HG02623 (cell line): ENCODE data around the gene CCDC136.

Experiments used
- ATAC-seq: cut with Tn5 transposase; IDR thresholded peaks from one replicate; pipeline ENCODE4 v1.9.1; 2021; ENCODE audit warnings: moderate library complexity; ENCODE audit not compliant: unreplicated experiment

Gene CCDC136

DNA sequence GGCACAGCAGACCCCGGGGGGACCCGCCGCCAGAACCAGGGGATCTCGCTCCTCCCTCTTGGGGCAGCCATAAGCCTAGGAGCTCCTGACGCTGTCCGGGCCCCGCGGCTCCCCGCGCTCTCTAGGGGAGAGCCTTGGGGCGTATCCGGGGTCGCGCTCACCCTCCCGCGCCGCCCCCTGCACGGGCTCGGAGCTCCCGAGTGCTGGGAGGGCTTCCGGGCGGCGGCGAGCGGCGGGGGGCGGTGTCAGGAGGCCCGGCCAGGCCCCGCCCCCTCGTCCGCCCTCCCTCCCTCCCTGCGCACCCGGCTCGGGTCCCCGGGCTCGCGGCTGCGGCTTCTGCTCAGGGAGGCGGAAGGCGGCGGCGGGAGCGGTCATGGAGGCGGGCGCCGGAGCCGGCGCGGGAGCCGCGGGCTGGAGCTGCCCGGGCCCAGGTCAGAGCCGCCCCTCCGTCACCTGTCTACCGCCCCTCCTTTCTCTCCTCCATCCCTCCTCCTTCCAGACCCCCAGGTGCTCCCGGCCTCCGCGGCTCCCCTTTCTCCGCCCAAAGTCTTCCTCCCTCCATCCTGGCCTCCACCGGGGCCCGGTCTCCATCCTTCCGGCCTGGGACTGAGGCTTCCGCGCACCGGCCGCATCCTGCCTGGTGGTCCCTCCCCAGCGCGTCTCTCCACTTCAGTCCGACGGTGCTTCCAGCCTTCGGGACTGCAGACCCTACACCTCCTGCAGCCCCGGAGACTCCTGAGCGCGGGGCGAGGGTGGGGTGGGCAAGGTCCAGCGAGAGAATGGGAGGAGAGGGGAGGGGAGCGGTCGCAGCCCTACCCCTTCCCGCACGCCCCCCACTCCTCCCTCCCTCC is at the start of gene CCDC136:
CCDC136 (plus strand) TSS at position 848 of the 851 bp plus-strand sequence. CDS start 444 bp downstream, outside the sequence.
- peak; percentile 70 for ATAC-seq

DNA sequence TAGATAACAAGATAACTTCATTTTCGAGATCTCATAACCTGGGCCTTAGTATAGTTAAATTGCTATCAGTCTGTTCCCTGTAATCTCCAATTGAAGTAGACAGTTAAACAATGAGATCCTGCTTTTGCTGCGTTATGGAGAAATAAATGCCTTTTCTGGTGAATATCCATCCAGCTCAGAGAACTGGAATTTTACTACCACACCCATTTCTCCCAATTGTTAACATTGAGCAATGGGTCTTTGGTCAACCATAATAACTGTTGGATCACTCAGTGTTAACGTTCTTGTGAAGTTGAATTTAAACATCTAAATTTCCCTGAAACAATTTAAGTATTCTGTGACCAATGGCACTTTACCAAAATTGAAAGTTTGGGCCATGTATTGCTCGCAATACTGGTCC is 49.6 kb upstream of the CCDC136 start:
- no peak for ATAC-seq

DNA sequence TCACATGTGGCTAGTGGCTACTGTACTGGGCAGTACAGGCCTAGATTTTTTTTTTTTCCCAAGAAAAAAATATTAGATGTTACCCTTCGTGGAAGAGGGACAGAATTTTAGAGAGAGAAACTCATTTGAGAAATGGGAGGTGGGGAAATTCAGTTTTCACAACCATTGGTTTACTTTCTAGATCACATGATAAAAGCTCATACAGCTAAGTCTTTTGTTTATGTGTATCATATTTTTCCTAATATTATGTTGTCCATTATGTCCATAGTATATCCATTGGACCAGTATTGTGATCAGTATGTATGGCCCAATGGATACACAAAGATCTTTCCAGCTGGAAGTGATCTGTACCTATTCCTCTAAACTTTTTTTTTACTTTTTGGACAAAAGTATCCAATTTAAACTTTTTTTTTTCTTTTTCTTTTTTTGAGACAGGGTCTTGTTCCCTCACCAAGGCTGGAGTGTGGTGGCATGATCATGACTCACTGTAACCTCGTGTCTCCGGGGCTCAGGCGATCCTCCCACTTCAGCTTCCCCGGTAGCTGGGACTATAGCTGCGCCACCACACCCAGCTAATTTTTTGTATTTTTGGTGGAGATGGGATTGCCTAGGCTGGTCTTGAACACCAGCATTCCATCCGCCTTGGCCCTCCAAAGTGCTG is 48.5 kb upstream of the CCDC136 start:
- no peak for ATAC-seq

DNA sequence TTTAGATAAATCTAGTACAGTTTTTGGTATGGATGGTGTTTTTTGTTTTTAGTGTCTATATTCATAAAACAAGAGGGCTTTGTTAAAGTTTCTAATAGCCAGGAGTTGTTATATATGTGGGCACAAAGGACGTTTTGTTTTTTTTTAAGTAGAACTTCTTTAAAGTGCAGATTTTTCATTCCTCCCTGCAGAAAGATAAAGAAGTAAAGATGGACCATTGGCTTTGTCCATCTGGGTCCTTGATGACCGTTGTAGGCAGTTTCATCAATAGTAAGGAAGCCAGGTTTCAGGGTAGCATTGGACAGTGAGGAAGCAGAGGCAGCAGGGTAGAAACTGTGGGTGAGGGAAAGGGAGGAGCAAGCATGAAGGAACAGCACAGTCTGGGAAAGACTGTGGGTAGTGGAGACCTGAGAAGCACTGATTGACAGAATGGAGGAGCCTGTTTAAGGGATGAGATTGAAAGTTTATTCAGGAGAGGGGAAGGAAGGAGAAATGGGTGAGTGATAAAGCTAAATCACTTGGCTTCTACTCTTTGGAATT is 47.3 kb upstream of the CCDC136 start:
- ATAC-seq = no peak

DNA sequence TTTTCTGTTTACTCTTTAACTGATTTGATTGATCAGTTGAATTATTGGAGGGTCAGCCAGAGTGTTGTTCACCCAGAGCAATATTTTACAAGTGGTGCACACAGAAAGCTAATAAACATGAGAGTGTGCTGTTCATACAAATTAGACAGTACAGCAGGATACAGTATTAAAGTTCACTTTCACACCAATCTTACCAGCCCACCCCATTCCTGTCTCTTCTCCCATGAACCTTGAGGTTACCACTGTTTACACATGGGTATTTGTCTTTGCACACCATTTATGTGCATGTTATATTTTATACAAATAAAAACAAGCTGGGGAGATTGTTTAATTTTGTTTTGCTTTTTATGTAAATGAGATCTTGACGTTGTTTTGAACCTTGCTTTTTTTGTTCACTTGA is 46.1 kb upstream of the CCDC136 start:
- no peak for ATAC-seq

DNA sequence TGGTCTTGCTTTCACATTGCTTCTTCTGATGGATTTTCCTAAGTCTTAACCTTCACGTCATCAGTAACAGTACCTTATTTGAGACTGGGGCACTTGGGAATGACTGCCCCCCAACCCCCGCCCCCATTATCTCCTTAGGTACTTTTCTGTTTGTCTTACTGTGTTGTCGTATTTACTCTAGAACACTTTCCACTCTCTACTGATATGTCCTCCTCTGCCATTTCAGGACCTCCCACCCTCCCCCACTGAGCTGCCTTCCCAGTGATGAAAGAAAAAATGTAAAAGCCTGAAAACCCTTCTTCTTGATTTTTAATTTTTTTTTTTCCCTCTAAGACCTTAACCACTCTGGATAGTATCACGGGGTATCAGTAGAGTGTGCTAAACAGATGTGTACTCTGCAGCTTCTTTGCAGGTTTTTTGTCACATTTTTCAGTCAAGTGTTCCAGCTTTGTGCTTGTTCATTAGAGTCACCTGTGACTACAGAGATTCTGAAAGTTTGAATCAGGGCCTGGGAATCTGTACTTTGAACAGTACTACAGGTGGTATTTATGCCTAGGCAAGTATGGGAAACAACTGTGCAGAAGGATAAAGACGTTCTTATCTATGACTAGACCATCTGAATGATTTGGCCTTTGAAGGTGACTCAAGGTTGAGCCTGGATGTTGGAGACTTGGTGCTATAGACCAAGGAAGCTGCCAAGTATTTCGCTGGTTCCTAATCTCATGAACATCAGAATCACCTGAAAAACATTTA is 44.3 kb upstream of the CCDC136 start:
- no peak for ATAC-seq

DNA sequence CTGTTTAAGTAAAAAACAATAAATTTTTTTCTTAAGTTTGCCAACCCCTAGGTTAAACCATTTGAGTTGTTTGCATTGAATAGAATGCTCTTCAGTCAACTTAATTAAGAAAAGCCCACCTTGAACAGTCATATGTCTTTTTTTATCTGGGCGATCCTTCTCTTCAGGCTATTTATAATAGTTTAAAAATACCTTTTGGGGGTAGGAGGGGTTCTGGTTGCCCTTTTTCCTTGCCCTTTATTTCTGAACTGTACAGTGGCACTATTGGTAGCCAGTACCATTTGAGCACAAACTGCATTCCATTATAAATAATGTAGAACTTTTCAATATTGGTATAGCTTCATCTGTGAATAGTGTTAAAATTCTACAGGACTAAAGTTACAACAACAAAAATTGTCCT is 39.5 kb upstream of the CCDC136 start:
- no peak for ATAC-seq

DNA sequence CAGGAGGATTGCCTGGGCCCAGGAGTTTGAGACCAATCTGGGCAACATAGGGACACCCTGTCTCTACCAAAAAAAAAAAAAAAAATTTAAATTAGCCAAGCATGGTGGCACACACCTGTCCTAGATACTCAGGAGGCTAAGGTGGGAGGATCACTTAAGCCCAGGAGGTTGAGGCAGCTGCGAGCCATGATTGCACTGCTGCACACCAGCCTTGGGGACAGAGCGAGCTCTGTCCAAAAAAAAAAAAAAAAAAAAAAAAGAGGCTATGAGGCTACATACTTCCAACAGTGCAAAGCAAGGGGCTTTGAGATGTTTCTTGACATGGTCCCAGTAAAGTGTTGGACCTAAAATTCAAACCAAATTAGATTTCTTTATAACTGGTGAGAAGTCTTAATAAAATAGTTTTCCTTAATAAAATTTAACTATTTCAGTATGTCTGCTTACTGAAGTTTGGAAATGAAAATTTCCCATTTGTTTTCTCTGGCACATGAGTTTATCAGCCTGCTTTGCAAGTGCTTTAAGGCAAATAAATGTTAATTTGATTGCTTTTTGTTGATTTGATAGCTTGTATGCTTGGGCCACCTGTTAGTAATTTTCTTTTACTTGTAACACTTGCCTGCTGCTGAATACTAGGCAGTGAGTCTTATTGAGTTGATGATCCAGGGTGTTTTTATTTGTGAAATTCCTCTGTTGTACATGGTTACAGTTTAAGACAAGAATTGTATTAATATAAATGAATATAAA is 36.5 kb upstream of the CCDC136 start:
- no peak for ATAC-seq

DNA sequence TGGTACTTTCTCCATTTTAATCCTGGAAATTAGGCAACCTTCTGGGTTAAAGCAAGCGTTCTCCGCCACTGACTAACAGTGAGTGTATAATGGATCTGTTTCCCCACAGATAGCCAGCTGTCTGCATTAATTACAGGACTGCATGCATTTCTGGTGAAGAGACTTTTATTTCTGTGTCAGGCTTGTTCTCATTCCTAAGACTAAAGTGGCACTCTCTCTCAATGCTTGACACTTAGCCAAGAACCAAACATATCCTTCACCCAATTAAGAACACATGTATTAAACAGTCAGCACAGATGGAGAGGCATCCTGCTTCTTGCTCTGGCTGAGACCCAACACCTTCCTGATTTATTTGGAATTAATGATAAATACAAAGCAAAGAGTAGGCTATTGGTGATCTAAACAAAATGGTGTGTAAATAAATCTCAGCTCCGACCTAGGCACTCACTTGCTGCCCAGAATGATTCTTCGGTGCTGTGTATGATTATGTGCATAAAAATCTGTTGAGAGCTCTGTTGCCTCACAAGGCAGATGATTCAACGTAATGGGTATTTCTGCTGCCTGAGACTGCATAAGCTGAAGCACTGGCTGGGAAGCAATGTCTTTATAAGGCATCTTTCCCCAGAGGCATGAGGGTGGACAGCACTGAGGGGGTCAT is 35.8 kb upstream of the CCDC136 start:
- no peak for ATAC-seq

DNA sequence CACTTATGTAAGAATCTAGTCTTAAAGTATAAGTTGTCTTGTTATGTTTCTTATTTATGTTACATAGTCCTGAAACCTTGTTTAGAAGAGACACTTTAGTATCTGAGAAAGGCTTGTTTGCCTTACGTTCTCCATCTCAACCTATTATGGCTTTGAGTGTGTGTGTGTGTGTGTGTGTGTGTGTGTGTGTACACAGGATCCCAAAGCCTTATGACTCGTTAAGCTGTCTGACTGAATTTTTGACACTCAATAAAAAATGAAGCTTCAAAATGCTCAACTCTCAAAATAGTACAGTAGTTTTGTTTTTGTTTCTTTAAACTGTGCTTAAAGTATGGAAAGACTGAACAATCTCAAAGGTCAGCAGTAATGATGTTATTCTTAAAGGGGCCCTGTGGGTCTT is 34.6 kb upstream of the CCDC136 start:
- no peak for ATAC-seq

DNA sequence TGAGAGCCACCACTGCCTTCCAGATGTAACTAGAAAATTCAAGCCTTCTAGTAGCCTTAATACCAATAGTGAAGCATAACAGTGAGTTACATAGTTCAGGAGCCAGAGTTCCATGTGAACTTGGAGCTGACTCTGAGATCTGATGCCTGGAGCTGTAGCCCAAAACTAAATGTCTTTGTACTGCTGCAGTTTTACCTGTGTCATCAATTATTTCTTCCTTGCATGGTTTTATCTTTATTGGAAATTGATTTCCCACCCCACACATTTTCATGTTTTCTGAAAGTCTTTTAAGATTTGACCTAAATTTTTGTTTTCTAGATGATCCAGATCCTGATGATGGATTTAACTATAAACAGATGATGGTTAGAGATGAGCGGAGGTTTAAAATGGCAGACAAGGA is 33.2 kb upstream of the CCDC136 start:
- ATAC-seq = no peak

DNA sequence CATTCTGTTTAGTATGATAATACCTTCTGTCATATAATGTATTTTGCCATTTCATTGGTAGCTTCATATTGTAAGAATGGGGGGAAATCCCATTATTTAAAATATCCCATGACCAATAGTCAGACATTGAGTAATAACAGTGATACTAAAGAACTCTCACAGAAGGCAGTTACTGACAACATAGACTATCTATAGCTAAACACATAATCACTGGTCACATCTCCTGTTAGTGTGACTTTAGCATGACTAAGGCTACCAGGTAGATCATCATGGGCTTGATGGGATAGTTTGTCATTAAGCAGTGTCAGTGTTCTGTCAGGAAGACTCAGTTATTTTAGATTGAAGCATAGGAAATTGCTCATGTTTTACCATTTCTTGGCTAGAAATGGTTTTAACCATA is 32.5 kb upstream of the CCDC136 start:
- no peak for ATAC-seq

DNA sequence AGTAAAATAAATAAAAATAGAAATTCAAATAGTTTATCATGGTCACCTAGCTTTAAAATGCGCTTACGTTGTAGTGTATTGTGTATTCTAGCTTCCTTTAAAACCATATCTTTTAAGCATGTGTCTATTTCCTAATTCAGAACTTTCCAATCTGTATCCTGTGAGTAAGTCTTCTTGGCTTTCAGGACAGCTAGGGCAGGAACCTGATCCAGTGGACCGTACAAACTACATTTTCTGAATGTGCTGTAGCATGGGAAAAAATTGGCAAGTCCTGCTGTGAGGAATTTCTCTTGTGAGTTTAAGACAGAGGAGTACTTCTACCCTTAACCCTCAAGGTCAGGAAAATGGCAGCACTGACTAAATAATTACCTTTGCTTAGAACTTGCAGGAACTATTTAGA is 28.2 kb upstream of the CCDC136 start:
- no peak for ATAC-seq

DNA sequence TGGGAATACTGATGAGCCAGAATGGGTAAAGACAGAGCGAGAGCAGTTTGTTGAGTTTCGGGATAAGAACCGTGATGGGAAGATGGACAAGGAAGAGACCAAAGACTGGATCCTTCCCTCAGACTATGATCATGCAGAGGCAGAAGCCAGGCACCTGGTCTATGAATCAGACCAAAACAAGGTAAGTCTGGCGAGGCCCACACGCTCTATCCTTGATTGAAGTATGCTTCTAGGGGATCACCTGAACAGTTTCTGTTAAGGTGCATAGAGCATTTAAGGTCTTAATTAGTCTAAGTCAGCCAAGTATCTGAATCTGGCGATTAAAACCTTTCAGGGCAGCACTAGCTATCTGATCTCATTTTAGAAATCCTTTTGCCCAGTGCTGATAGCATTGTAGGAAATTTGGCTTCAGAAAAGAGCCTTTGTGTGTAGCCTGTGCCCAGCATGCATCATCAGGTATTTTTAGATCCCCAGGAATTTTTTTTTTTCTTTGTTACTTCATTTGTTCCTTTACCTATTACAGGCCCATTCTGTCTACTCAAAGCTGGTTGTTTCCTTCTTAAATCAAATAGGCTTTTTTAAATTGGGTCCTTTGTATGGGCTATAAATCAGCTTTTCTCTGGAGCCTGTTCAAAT is 24.2 kb upstream of the CCDC136 start:
- ATAC-seq = no peak

DNA sequence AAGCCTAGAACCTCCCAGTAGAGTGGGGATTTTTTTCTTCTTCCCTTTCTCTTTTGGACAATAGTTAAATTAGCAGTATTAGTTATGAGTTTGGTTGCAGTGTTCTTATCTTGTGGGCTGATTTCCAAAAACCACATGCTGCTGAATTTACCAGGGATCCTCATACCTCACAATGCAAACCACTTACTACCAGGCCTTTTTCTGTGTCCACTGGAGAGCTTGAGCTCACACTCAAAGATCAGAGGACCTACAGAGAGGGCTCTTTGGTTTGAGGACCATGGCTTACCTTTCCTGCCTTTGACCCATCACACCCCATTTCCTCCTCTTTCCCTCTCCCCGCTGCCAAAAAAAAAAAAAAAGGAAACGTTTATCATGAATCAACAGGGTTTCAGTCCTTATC is 21.5 kb upstream of the CCDC136 start:
- no peak for ATAC-seq

DNA sequence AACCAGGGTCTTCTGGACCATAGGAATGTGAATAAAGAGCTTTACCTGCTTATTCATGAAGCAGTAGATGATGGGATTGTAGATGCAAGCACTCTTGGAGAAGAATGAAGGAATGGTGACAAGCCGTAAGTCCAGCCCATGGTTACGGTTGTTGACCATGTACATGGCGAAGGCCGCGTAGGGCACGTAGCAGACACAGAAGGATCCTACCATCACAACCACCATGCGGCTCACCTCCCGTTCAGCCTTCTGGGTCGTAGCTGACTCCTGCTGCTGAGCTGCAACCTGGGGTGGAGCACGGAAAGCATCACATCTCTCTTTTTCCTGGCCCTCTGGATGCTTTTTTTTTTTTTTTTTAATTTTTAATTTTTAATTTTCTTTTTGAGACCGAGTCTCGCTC is 18.2 kb upstream of the CCDC136 start:
- no peak for ATAC-seq

DNA sequence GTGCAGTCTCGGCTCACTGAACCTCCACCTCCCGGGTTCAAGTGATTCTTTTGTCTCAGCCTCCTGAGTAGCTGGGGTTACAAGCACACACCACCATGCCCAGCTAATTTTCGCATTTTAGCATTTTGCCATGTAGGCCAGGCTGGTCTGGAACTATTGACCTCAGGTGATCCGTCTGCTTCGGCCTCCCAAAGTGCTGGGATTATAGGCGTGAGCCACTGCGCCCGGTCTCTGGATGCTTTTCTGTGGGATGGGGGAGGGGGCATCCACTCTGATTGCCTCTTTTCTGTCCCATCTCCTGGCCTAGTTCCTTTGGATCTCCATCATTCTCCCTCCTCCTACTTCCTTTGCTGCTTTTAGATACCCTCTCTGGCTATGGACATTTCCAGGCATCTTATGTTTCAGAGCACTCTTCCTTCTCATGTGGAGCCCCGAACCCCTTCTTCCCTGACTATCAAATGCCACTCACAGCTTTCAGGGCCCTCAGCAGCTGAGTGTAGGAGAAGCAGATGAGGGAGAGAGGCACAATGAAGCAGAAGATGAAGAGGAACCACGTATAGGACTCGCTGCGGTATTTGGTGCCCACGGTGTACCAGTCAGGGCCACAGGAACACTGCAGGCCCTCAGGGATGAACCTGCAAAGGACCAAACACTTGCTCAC is 17.6 kb upstream of the CCDC136 start:
- no peak for ATAC-seq

DNA sequence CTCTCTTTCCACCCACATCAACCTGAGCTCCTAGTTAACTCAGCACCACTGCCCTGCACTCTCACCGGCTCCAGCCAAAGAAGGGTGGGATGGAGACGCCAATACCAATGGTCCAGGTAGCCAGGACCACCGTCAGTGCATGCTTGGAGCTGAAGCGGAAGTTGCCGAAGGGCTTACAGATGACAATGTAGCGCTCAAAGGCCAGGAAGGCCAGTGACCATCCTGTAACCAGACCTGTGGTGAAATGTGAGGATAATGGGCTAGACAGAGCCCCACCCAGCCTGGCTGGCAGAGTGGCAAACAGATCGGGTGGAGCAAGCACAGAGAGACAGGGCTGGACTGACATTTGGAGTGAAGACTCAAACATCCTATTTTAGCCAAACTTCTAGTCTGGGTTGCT is 16.8 kb upstream of the CCDC136 start:
- ATAC-seq = no peak

DNA sequence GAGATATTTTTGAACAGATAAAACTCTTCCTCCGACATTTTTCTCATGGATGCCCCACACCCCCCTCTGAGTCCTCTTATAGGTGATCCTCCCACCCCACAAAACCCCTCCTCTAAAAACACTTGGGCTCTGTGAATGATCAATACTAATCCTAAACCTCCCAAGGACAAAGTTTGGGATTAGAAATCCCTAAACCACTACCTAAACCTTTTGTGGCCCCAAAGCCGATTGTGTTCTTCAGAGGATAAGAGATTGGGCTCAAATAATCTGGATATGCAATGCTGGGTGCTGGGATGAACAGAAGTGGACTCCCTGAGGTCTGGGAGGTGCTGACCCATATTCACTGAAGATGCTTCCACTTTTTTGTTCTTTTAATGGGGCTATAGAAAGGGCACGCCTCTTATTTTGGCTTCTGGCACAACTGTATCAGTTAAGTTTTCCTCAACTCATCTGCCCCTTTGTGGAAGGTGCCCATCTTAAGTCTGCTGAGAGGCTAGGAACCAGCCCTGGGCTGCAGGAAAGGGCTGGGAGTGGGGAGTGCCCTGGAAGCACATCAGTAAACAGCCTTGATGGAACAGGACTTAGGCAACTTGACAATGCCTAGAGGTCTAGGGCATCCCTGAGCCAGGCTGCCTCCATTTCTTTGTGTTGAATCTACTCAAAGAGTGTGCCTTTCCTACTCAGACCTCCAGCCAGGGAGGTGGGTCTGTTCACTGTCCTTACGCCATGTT is 15.9 kb upstream of the CCDC136 start, which contains the start of gene OPN1SW:
OPN1SW (minus strand) TSS at position 51 of the 731 bp plus-strand sequence; CDS start at position 38, 13 bp downstream.
- no peak for ATAC-seq
